Breast epithelium (tissue), 3 donors: ENCODE results near the gene GIN1.

Experiments
- CTCF ChIP-seq, 3 donors: fragments of 450-650 bp; IDR thresholded peaks; one replicate each; pipeline ENCODE4 v1.5.1; 2016 to 2017; ENCODE audit warnings: antibody characterized with exemption in 3 of 3, mild to moderate bottlenecking in 3 of 3, moderate library complexity in 3 of 3
- POLR2A ChIP-seq: fragments of 450-650 bp; IDR thresholded peaks from one replicate; pipeline ENCODE4 v1.6.1; 2016; ENCODE audit warnings: antibody characterized with exemption, mild to moderate bottlenecking, moderate library complexity
- POLR2AphosphoS5 ChIP-seq, 3 donors: sonication (generic); formaldehyde crosslinking; IDR thresholded peaks; one replicate each; pipeline ENCODE4 v1.6.1; 2017; ENCODE audit warnings: antibody characterized with exemption in 3 of 3

GRCh38 chr5:103132684-103133083 is 12.7 kb upstream of the GIN1 start:
- TF ChIP-seq CTCF (IDR thresholded peaks at IDR 0.05) (no peak), POLR2A (no peak), POLR2AphosphoS5 (IDR thresholded peaks at IDR 0.05) (no peak)
